ENCODE data around the gene PLSCR3. TPM values are rescaled to one million over a fixed set of nuclear protein-coding genes. Genes with fewer than 3 reads are reported as not detected.
A peak's percentile ranks its signal among the peaks of the same experiment; 100 is the strongest.

The PLSCR3 gene
- total RNA-seq, 1 experiment from 2014 or later: 43.8 TPM

- H3K9ac ChIP-seq (ENCODE audit: low read length): no peak overlapping the region
Observed at GRCh38 chr17:7357381-7357780, 36.9 kb downstream of the PLSCR3 start.

GRCh38 chr17:7356756-7357155 is 37.6 kb downstream of the PLSCR3 start:
- Histone ChIP-seq H3K4me3 (replicated peaks in 1 of 2; ENCODE audit: low read depth in 1 of 2, low read length in 2 of 2) (no peak overlapping the region), H3K27ac (ENCODE audit: low read depth, low read length) (no peak overlapping the region), H3K9me3 (ENCODE audit: control insufficient read depth in 1 of 2, insufficient read depth in 1 of 2, low read depth in 1 of 2, low read length in 2 of 2) (no peaks in the 10 kb centered on the region), H3K4me1 (ENCODE audit: control insufficient read depth in 1 of 2, insufficient read depth in 2 of 2, low read length in 2 of 2) (peaks cover 23 to 48% of the 10 kb centered on the region in 2 experiments), H3K9me2 (ENCODE audit: insufficient read depth) (no peaks in the 10 kb centered on the region), H4K20me1 (ENCODE audit: insufficient read depth) (no peaks in the 10 kb centered on the region), H3K36me3 (ENCODE audit: control insufficient read depth in 1 of 2, insufficient read depth in 2 of 2, low read length in 2 of 2) (no peaks in the 10 kb centered on the region), H2AFZ (ENCODE audit: low read depth, low read length, poor library complexity, severe bottlenecking) (no peak overlapping the region), H3K9ac (ENCODE audit: low read length) (no peak overlapping the region), H3K4me2 (ENCODE audit: low read length) (peak overlapping the region; percentile 60; the same call in 1 of the 2 replicates), H3K79me2 (ENCODE audit: insufficient read depth, low read length) (peaks cover 6% of the 10 kb centered on the region; the same call in 1 of the 2 replicates), H3K27me3 (ENCODE audit: insufficient read depth, low read length) (no peaks in the 10 kb centered on the region)
- BruUV-seq (replicated peaks): no TSS peak
- ChIA-PET POLR2A (interaction anchor here (0.7 to 0.8 kb wide), 2 partner anchors 79 to 227 kb away, joined by 3 to 4 read pairs; partner anchors contain the start of genes MPDU1 and TMEM102), CTCF (interaction anchor here (0.6 to 2.9 kb wide), 8 partner anchors 14 to 204 kb away, joined by 3 to 21 read pairs (median 6); partner anchors contain the start of genes NEURL4, SENP3 and TMEM102), RAD21 (ENCODE audit: low non-redundant PET in 1 of 2, low total read pairs in 2 of 2, uncharacterized antibody in 2 of 2, unreplicated experiment in 2 of 2) (interaction anchor here in 1 of 2 experiments (0.7 to 2.0 kb wide), 2 partner anchors 46 to 79 kb away, joined by 4 to 6 read pairs; partner anchors contain the start of gene TMEM102)
- no peak for ATAC-seq
- no peak for TF ChIP-seq ZNF274 (IDR thresholded peaks at IDR 0.05; ENCODE audit: low read depth, low read length)
- TF ChIP-seq SRF (IDR thresholded peaks at IDR 0.05; ENCODE audit: low read depth): no peak
- no peak for TF ChIP-seq YY1 (IDR thresholded peaks at IDR 0.05; ENCODE audit: extremely low read depth, insufficient replicate concordance, low read depth, low read length)
- TF ChIP-seq CTCF (IDR thresholded peaks at IDR 0.05 in 2 of 3, conservative IDR thresholded peaks at IDR 0.05 in 1 of 3; ENCODE audit: borderline replicate concordance in 1 of 3, insufficient read depth in 1 of 3, low read depth in 2 of 3, low read length in 2 of 3): no peak
- no peak for TF ChIP-seq MAX (IDR thresholded peaks at IDR 0.05)
- no peak for TF ChIP-seq CBX3 (IDR thresholded peaks at IDR 0.05; ENCODE audit: low read depth)
- TF ChIP-seq TCF7L2 (IDR thresholded peaks at IDR 0.05; ENCODE audit: borderline replicate concordance, extremely low read depth, insufficient read depth, insufficient read length): no peak
- TF ChIP-seq SP1 (IDR thresholded peaks at IDR 0.05; ENCODE audit: low read depth): no peak
- TF ChIP-seq EGR1 (IDR thresholded peaks at IDR 0.05; ENCODE audit: low read depth): no peak
- TF ChIP-seq ZBTB33 (IDR thresholded peaks at IDR 0.05; ENCODE audit: extremely low read depth, insufficient replicate concordance, low read length): no peak
- no peak for TF ChIP-seq ZFX (IDR thresholded peaks at IDR 0.05)
- intact Hi-C loops (cut with micrococcal nuclease): loop anchor here (1.0 to 5.0 kb wide), 4 partner anchors 36 to 205 kb away; partner anchors contain the start of genes PLSCR3, SENP3 and ZBTB4
- DNase-seq (ENCODE audit: low read depth, low spot score): no peak

More at GRCh38 chr17:7357381-7357780, 36.9 kb downstream of the PLSCR3 start:
- peaks cover 6% of the 10 kb centered on the region; the same call in 1 of the 2 replicates for H3K79me2 ChIP-seq (ENCODE audit: insufficient read depth, low read length)
- no peak for DNase-seq (ENCODE audit: low read depth, low spot score)
- H3K27me3 ChIP-seq (ENCODE audit: insufficient read depth, low read length): no peaks in the 10 kb centered on the region
- CTCF ChIA-PET: interaction anchor here (1.5 to 2.9 kb wide), 3 partner anchors 23 to 203 kb away, joined by 5 to 21 read pairs (median 17); partner anchors contain the start of genes SENP3 and TMEM102
- POLR2A ChIA-PET: no interaction called here
- H2AFZ ChIP-seq (ENCODE audit: low read depth, low read length, poor library complexity, severe bottlenecking): no peak overlapping the region
- no peaks in the 10 kb centered on the region for H3K9me3 ChIP-seq (ENCODE audit: control insufficient read depth in 1 of 2, insufficient read depth in 1 of 2, low read depth in 1 of 2, low read length in 2 of 2)
- H3K4me3 ChIP-seq (replicated peaks in 1 of 2; ENCODE audit: low read depth in 1 of 2, low read length in 2 of 2): no peak overlapping the region
- no peaks in the 10 kb centered on the region for H3K36me3 ChIP-seq (ENCODE audit: control insufficient read depth in 1 of 2, insufficient read depth in 2 of 2, low read length in 2 of 2)
- RAD21 ChIA-PET (ENCODE audit: low non-redundant PET in 1 of 2, low total read pairs in 2 of 2, uncharacterized antibody in 2 of 2, unreplicated experiment in 2 of 2): no interaction called here
- no peaks in the 10 kb centered on the region for H3K9me2 ChIP-seq (ENCODE audit: insufficient read depth)
- no TSS peak for BruUV-seq (replicated peaks)
- intact Hi-C loops (cut with micrococcal nuclease): loop anchor here (2.0 to 5.0 kb wide), 2 partner anchors 35 to 121 kb away; partner anchors contain the start of genes PLSCR3 and ZBTB4
- peaks cover 23 to 50% of the 10 kb centered on the region in 2 experiments for H3K4me1 ChIP-seq (ENCODE audit: control insufficient read depth in 1 of 2, insufficient read depth in 2 of 2, low read length in 2 of 2)
- H3K4me2 ChIP-seq (ENCODE audit: low read length): no peak overlapping the region
- H3K27ac ChIP-seq (ENCODE audit: low read depth, low read length): no peak overlapping the region
- no peak for ATAC-seq
- no peak for TF ChIP-seq CEBPB (IDR thresholded peaks at IDR 0.05; ENCODE audit: low read depth)
- H4K20me1 ChIP-seq (ENCODE audit: insufficient read depth): no peaks in the 10 kb centered on the region
